C4-2B (cell line): ENCODE results near the gene TTYH3.
"Not testable (repeated sequence)": the region's sequence is repeated elsewhere in the genome, so short reads cannot be mapped to it uniquely, and the experiment has no call there.

Source experiments
- CTCF ChIP-seq: fragments of 450-650 bp; conservative IDR thresholded peaks from 2 replicates; pipeline ENCODE4 v1.5.1; 2017; ENCODE audit warnings: mild to moderate bottlenecking
- ZFX ChIP-seq: fragments of 450-650 bp; IDR thresholded peaks from 2 replicates; pipeline ENCODE4 v1.6.1; 2017

DNA sequence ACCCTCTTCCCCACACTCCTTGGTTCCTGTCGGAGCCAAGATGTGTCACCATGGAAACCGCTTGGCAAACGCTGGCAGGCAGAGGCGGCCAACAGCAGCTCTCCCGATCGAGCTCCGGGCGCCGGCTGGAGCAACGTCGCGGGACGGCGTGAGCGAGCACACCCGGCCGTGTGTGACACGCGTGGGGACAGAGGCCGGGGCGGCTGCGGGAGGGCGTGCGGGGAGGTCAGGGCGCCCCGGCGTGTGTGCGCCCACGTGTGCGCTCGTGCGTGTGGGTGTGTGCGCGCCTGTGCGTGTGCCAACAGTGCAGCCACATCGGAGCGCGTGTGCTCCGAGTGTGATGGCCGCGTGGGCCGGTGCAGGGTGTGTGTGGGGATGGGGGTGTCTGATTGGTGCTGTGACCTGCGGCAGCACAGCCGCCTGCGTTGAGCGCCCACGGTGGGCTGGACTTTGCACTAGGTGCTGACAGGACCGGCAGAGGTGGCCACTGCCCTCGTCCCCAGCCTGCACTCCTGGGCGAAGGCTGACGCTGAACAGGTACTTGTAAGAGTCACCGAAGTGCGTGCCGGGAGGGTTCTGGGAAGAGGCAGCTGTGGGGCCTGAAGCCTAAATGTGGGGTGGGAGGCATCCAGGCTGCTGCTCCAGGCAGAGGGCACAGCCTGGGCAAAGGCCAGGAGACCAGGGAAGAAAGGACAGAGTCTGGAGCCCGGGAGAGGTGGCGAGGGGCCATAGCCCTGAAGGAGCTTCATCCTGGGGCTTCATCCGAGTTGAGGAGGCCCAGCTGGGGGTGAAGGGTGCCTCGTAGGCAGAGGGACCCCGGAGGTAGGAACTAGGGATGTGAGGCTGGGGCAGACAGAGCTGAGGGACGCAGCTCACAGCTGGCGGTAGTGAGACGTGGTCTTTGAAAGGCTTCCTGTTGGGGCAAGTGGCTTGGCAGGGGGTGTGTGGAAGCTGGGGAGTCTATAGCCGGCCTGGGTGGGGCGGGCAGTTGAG is 47.6 kb downstream of the TTYH3 start:
- not testable (repeated sequence) for TF ChIP-seq CTCF, ZFX
